H9 (cell line): Measurements from ENCODE around the gene POLR3B. TPM values are rescaled to one million over a fixed set of nuclear protein-coding genes. Genes with fewer than 3 reads are reported as not detected.

ENCODE experiments used
- DNase-seq: peaks from one replicate; pipeline ENCODE4 v3.0.0-alpha.2; 2017
- H2AFZ ChIP-seq: one replicate; pipeline ENCODE4 v1.6.1; 2013; ENCODE audit warnings: mild to moderate bottlenecking, low read length, control low read depth, moderate library complexity
- H2AK5ac ChIP-seq: 2 replicates; pipeline ENCODE4 v1.6.1; 2013; ENCODE audit warnings: low read length, control low read depth, mixed read lengths; ENCODE audit not compliant: insufficient read length
- H2BK120ac ChIP-seq: one replicate; pipeline ENCODE4 v1.6.1; 2013; ENCODE audit warnings: low read depth, mild to moderate bottlenecking, low read length, control low read depth, inconsistent platforms; ENCODE audit not compliant: poor library complexity, severe bottlenecking
- H2BK12ac ChIP-seq: 2 replicates; pipeline ENCODE4 v1.6.1; 2013; ENCODE audit warnings: low read length, control low read depth, mixed read lengths, low read depth; ENCODE audit not compliant: insufficient read length
- H2BK15ac ChIP-seq: 2 replicates; pipeline ENCODE4 v1.6.1; 2013; ENCODE audit warnings: low read depth, low read length, control low read depth
- H2BK20ac ChIP-seq: one replicate; pipeline ENCODE4 v1.6.1; 2013; ENCODE audit warnings: low read depth, mild to moderate bottlenecking, low read length, control low read depth, inconsistent platforms; ENCODE audit not compliant: poor library complexity, severe bottlenecking
- H2BK5ac ChIP-seq: 2 replicates; pipeline ENCODE4 v1.6.1; 2013; ENCODE audit warnings: low read length, control low read depth, mixed read lengths; ENCODE audit not compliant: insufficient read length
- H3K14ac ChIP-seq: 2 replicates; pipeline ENCODE4 v1.6.1; 2013; ENCODE audit warnings: low read length, control low read depth; ENCODE audit not compliant: insufficient read depth
- H3K18ac ChIP-seq: 2 replicates; pipeline ENCODE4 v1.6.1; 2013; ENCODE audit warnings: low read depth, mild to moderate bottlenecking, mixed read lengths, low read length, control low read depth; ENCODE audit not compliant: insufficient read length
- H3K23ac ChIP-seq: 2 replicates; pipeline ENCODE4 v1.6.1; 2013; ENCODE audit warnings: low read length, control low read depth, mixed read lengths, low read depth; ENCODE audit not compliant: insufficient read length
- H3K23me2 ChIP-seq: 2 replicates; pipeline ENCODE4 v1.6.1; 2013; ENCODE audit warnings: low read depth, mild to moderate bottlenecking, mixed read lengths, low read length, control low read depth; ENCODE audit not compliant: insufficient read length, poor library complexity, severe bottlenecking
- H3K27ac ChIP-seq: 2 replicates; pipeline ENCODE4 v1.5.1; 2013; ENCODE audit warnings: low read length, control low read depth, mixed read lengths, low read depth; ENCODE audit not compliant: insufficient read length
- H3K27me3 ChIP-seq: 2 replicates; pipeline ENCODE4 v1.6.1; 2013; ENCODE audit warnings: low read length, control low read depth, inconsistent platforms; ENCODE audit not compliant: insufficient read depth
- H3K4ac ChIP-seq: 2 replicates; pipeline ENCODE4 v1.6.1; 2013; ENCODE audit warnings: low read depth, mild to moderate bottlenecking, control low read depth, inconsistent platforms, low read length, moderate library complexity
- H3K4me1 ChIP-seq: 2 replicates; pipeline ENCODE4 v1.6.1; 2013; ENCODE audit warnings: low read length, control low read depth, inconsistent platforms; ENCODE audit not compliant: insufficient read depth
- H3K4me2 ChIP-seq: 2 replicates; pipeline ENCODE4 v1.6.1; 2013; ENCODE audit warnings: low read length, control low read depth, mixed read lengths; ENCODE audit not compliant: insufficient read length, insufficient read depth
- H3K56ac ChIP-seq: 2 replicates; pipeline ENCODE4 v1.6.1; 2013; ENCODE audit warnings: low read depth, mild to moderate bottlenecking, mixed read lengths, low read length, control low read depth; ENCODE audit not compliant: insufficient read length
- H3K79me1 ChIP-seq: 2 replicates; pipeline ENCODE4 v1.6.1; 2013; ENCODE audit warnings: low read depth, mild to moderate bottlenecking, moderate library complexity, low read length, control low read depth, inconsistent platforms; ENCODE audit not compliant: insufficient read depth, poor library complexity, severe bottlenecking
- H3K79me2 ChIP-seq: 2 replicates; pipeline ENCODE4 v1.6.1; 2013; ENCODE audit warnings: low read length, control low read depth, inconsistent platforms; ENCODE audit not compliant: insufficient read depth
- H3K9ac ChIP-seq: 2 replicates; pipeline ENCODE4 v1.6.1; 2013; ENCODE audit warnings: low read length, control low read depth, mixed read lengths; ENCODE audit not compliant: insufficient read length; ENCODE audit errors: extremely low read depth
- H3K9me3 ChIP-seq: one replicate; pipeline ENCODE4 v1.6.1; 2013; ENCODE audit warnings: low read depth, low read length, inconsistent platforms; ENCODE audit not compliant: control insufficient read depth
- H3T11ph ChIP-seq: one replicate; pipeline ENCODE4 v1.6.1; 2013; ENCODE audit warnings: mild to moderate bottlenecking, low read length, control low read depth, inconsistent platforms
- H4K20me1 ChIP-seq: one replicate; pipeline ENCODE4 v1.6.1; 2013; ENCODE audit not compliant: control insufficient read depth, insufficient read length, insufficient read depth
- H4K5ac ChIP-seq: 2 replicates; pipeline ENCODE4 v1.6.1; 2013; ENCODE audit warnings: low read depth, mild to moderate bottlenecking, mixed read lengths, low read length, control low read depth; ENCODE audit not compliant: insufficient read length
- H4K8ac ChIP-seq: replicated peaks from 2 replicates; pipeline ENCODE4 v1.6.1; 2013; ENCODE audit warnings: low read length, control low read depth, mixed read lengths, low read depth; ENCODE audit not compliant: insufficient read length
- H4K91ac ChIP-seq: 2 replicates; pipeline ENCODE4 v1.6.1; 2013; ENCODE audit warnings: low read depth, mild to moderate bottlenecking, moderate library complexity, mixed read lengths, low read length, control low read depth; ENCODE audit not compliant: insufficient read length
- H3K27ac Mint-ChIP-seq, 3 experiments: 2 replicates in 2 of 3; 3 replicates in 1 of 3; pipeline ENCODE4 v1.8.0; 2020 to 2021; ENCODE audit warnings: mixed read lengths in 3 of 3, mild to moderate bottlenecking in 1 of 3, moderate library complexity in 1 of 3
- H3K27me3 Mint-ChIP-seq: 2 replicates; pipeline ENCODE4 v1.8.0; 2021; ENCODE audit warnings: low read depth, mild to moderate bottlenecking, moderate library complexity, mixed read lengths
- H3K36me3 Mint-ChIP-seq, 3 experiments: 2 replicates in 2 of 3; 3 replicates in 1 of 3; pipeline ENCODE4 v1.8.0; 2020 to 2021; ENCODE audit warnings: low read depth in 3 of 3, mixed read lengths in 3 of 3; ENCODE audit not compliant: insufficient read depth in 1 of 3
- H3K4me1 Mint-ChIP-seq, 2 experiments: 2 replicates each; pipeline ENCODE4 v1.8.0; 2020; ENCODE audit warnings: mixed read lengths in 2 of 2
- H3K4me3 Mint-ChIP-seq, 2 experiments: 2 replicates in 1 of 2; 3 replicates in 1 of 2; pipeline ENCODE4 v1.8.0; 2020 to 2021; ENCODE audit warnings: mild to moderate bottlenecking in 2 of 2, mixed read lengths in 2 of 2, moderate library complexity in 1 of 2
- H3K9me3 Mint-ChIP-seq, 2 experiments: 2 replicates in 1 of 2; 3 replicates in 1 of 2; pipeline ENCODE4 v1.8.0; 2020; ENCODE audit warnings: mild to moderate bottlenecking in 2 of 2, mixed read lengths in 2 of 2, moderate library complexity in 1 of 2
- WGBS: extraction: QIAGEN DNeasy Blood & Tissue Kit; methylation state at CpG from one replicate; pipeline ENCODE4 v1.1.7; 2013; ENCODE audit warnings: missing lambda C conversion rate, low lambda C conversion rate, mixed read lengths; ENCODE audit not compliant: insufficient read length; ENCODE audit errors: extremely low coverage; 5-methylcytosine and 5-hydroxymethylcytosine counted together
- total RNA-seq: library from RNA; stranded (reverse); gene quantifications from 2 replicates; pipeline ENCODE4 v1.2.1, GENCODE V29; 2021
- TF ChIP-seq, protein P1 (sequence below): fragments of 200-600 bp; sonication (generic); conservative IDR thresholded peaks from 3 replicates; pipeline ENCODE4 v1.8.0; 2021; ENCODE audit warnings: antibody characterized with exemption, mild to moderate bottlenecking

Gene POLR3B
- total RNA-seq, 1 experiment from 2014 or later = 13.4 TPM

DNA sequence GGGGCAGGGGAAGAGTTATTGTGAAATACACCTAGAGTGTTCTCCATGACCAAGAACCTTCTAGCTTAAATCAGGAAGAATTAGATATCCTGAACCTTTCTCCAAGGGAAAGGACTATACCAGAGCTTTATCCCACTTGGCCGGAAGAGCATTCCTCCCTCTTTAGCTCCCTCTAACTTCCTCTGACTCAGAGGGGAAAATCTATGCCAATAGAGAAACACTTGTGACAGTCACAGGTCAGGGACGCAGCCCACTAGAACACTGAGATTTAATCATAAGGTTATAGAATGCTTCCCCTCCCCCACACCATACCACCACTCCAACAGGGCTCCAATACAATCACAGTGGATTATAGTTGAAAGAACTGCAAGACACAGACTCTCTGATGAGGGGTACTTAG, 169.8 kb downstream of the POLR3B start:
- Histone ChIP-seq H2BK12ac (no peak overlapping the region), H2AK5ac (no peak overlapping the region), H3K4ac (no peak overlapping the region), H2BK5ac (no peak overlapping the region), H2BK15ac (no peak overlapping the region), H3K56ac (no peak overlapping the region), H3T11ph (no peak overlapping the region), H3K23ac (no peak overlapping the region), H3K79me1 (no peaks in the 10 kb centered on the region), H4K20me1 (no peaks in the 10 kb centered on the region), H3K14ac (no peak overlapping the region), H3K23me2 (no peaks in the 10 kb centered on the region), H3K4me1 (no peaks in the 10 kb centered on the region), H3K9me3 (no peaks in the 10 kb centered on the region), H3K27ac (no peak overlapping the region), H4K91ac (no peak overlapping the region), H3K18ac (no peak overlapping the region), H3K9ac (no peak overlapping the region), H3K79me2 (no peaks in the 10 kb centered on the region), H2BK120ac (no peak overlapping the region), H2BK20ac (no peak overlapping the region), H3K27me3 (no peaks in the 10 kb centered on the region), H4K5ac (no peak overlapping the region), H2AFZ (no peak overlapping the region), H4K8ac (no peak overlapping the region), H3K4me2 (no peak overlapping the region)
- no peak for DNase-seq
- Mint-ChIP-seq H3K9me3 (peaks cover 4 to 16% of the 10 kb centered on the region in 2 experiments; a peak in 4 of 5 replicates), H3K27ac (0 out of 7 replicates have a peak overlapping the region, but pooled peaks of 1 of the 3 experiments have one; percentile 78), H3K4me1 (peaks cover 5% of the 10 kb centered on the region in 2 experiments), H3K36me3 (no peaks in the 10 kb centered on the region; a peak in 2 of 7 replicates), H3K27me3 (peaks cover 10% of the 10 kb centered on the region), H3K4me3 (no peak overlapping the region)
- TF ChIP-seq, protein P1, sequence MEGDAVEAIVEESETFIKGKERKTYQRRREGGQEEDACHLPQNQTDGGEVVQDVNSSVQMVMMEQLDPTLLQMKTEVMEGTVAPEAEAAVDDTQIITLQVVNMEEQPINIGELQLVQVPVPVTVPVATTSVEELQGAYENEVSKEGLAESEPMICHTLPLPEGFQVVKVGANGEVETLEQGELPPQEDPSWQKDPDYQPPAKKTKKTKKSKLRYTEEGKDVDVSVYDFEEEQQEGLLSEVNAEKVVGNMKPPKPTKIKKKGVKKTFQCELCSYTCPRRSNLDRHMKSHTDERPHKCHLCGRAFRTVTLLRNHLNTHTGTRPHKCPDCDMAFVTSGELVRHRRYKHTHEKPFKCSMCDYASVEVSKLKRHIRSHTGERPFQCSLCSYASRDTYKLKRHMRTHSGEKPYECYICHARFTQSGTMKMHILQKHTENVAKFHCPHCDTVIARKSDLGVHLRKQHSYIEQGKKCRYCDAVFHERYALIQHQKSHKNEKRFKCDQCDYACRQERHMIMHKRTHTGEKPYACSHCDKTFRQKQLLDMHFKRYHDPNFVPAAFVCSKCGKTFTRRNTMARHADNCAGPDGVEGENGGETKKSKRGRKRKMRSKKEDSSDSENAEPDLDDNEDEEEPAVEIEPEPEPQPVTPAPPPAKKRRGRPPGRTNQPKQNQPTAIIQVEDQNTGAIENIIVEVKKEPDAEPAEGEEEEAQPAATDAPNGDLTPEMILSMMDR = no peak
- no CpG with 5 or more reads among the region's 2 CpGs for WGBS
